Stimulated activated CD8-positive, alpha-beta memory T cell treated with anti-CD3 and anti-CD28 coated beads, Interleukin-4, amount 100 ng/mL, for 48 hours (primary cell): ENCODE measurements around the gene TRABD2A.
A peak's percentile ranks its signal among the peaks of the same experiment; 100 is the strongest.
"Not testable (repeated sequence)": the region's sequence is repeated elsewhere in the genome, so short reads cannot be mapped to it uniquely, and the experiment has no call there.

Experiments used
- DNase-seq: peaks from one replicate; pipeline ENCODE4 v3.0.0-alpha.2; 2020

Gene TRABD2A, protein sequence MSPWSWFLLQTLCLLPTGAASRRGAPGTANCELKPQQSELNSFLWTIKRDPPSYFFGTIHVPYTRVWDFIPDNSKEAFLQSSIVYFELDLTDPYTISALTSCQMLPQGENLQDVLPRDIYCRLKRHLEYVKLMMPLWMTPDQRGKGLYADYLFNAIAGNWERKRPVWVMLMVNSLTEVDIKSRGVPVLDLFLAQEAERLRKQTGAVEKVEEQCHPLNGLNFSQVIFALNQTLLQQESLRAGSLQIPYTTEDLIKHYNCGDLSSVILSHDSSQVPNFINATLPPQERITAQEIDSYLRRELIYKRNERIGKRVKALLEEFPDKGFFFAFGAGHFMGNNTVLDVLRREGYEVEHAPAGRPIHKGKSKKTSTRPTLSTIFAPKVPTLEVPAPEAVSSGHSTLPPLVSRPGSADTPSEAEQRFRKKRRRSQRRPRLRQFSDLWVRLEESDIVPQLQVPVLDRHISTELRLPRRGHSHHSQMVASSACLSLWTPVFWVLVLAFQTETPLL

GRCh38 chr2:84880645-84881521 lies at the start of gene TRABD2A:
TRABD2A (minus strand) TSS chr2:84881084; CDS start chr2:84881039, 45 bp downstream.
- DNase-seq: peak; percentile 77

DNA sequence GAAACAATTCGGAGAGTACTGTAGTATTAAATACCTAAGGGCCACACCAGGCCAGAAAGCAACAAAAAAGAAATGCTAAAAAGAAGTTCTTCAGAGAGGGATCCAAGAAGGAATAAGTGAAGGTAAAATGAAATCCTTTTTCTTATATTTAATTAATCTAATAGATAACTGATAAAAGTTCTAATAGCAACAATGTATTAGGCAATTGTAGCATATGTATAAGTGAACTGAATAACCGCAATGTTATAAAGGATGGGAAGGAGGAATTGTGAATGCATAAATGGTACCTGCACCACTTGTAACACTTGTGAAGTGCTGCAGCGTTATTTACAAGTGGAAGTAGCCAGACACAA lies 46.4 kb upstream of the TRABD2A start:
- DNase-seq: no peak

GRCh38 chr2:84925724-84926376 lies 45.0 kb upstream of the TRABD2A start:
- DNase-seq: peak; percentile 100

DNA sequence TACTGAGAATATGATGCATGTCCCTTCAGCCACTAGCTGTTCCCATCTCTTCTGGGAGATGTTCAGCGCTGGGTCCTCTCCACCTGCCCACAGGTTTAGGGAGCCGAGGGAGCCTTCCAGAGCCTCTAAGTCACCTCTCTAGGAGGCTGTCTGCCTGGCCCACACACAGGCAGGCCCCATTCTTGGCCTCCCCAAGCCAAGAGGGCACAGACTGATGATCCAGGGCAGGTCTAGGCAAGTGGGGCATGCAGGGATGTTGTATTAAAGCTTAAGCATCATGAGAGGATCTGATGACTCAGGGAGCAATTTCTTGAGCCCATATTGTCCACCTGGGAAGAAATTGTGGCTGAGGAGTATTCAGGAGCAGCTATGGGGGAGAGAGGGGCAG lies 44.4 kb upstream of the TRABD2A start:
- peak; percentile 42 for DNase-seq

DNA sequence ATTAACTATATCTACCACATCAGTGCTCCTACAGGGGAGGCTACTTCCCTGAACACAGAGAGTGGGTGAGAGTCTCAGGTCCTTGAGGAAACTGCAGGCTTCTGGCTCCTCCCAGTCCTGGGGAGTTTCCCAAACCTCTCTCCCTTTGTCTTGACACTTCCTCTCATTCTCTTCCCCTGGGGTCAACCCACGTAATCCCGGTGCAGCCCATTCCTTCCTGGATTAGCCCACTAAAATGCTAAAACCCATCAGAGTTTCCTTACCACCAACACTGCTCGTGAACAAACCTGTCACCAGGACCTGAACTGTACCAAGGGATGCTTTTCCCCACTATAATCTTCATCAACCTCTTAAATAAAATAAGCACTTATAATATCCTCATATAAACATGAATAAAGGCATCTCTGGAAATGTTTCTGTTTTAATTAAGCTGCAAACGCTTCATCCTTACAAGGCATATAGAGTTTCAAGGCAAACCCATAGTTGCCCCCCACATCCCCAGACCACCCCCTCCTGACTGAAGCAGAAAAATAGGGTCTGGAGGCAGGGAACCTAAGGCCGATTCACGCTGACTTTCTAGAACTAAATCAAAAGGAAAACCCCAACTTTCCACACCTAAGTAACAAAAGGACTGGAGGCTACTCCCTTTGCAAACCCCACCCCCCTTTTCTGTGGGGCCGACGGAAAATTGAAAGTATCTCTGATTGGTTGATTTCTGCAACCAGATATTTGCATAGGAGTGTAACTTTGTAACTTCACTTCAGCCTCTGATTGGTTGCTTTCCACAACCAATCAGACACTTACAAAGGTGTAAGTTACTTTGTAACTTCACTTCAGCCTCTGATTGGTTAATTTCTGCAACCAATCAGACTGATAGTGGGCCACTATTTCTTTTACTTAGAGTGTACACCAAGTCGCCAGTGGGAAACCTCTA lies 43.6 kb upstream of the TRABD2A start:
- DNase-seq: peak; percentile 66

GRCh38 chr2:84923009-84923408 lies 42.1 kb upstream of the TRABD2A start:
- DNase-seq: peak; percentile 8

DNA sequence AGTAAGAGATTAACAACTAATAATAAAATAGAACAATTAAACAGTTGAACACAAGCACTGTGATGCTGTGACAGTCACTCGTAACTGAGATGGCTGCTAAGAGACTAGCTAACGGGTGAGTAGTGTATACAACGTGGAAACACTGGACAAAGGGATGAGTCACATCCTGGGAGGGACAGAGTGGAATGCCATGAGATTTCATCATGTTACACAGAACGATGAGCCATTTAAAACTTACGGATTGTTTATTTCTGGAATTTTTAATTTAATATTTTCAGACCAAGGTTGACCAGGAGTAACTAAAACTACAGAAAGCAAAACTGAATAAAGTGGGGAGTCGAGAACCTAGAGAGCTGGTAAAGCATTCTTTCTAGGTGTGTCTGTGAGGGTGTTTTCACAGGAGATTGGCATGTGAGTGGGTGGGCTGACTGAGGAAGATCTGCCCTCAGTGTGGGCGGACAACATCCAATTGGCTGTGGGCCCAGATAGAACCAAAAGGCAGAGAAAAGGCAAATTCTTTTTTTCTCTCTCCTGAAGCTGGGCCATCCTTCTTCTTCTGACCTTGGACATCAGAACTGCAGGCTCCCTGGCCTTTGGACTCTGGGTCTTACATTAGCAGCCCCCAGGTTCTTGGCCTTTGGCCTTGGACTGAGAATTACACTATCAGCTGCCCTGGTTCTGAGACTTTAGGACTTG lies 39.1 kb upstream of the TRABD2A start:
- peak; percentile 66 for DNase-seq

DNA sequence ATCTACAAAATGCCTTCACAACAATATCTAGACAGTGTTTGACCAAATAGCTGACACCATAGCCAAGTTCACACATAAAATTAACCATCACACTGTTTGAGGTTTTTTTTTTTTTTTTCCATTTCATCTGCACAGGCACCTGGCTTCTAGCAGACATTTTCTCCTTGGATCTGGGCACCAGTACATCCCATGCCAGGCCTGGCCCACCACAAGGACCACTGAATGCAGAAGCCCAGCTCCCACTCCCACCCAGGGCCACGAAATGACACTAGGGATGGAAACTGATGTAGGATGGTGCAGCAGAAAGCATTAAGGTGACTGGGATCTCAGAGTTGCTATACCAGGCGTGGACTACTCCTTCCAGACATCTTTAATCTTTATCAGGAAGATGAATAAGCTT lies 37.5 kb upstream of the TRABD2A start:
- DNase-seq: no peak

DNA sequence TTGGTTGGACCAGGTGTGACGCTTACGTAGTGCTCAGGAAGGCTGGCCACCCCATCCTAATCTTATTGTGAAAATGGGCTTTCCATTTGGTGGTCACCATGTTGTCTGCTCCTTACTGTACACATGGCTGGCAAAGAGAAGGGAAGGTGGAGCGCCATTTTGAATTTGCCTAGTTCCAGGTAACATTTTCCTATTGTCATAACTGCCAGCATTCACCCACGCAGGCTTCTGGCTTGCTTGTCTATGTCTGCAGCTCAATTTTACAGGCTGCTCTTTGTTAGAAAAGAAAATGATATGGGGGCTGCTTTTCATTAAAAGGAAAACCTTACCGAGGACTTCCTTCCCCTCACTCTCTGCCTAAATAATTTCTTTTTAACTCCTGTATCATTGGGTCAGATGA lies 36.9 kb upstream of the TRABD2A start:
- DNase-seq: not testable (repeated sequence)

- not testable (repeated sequence) for DNase-seq
Measured at GRCh38 chr2:84915675-84916074, 34.8 kb upstream of the TRABD2A start.

GRCh38 chr2:84914334-84914733 lies 33.5 kb upstream of the TRABD2A start:
- DNase-seq: no peak

- no peak for DNase-seq
Measured at GRCh38 chr2:84912984-84913383, 32.1 kb upstream of the TRABD2A start.

DNA sequence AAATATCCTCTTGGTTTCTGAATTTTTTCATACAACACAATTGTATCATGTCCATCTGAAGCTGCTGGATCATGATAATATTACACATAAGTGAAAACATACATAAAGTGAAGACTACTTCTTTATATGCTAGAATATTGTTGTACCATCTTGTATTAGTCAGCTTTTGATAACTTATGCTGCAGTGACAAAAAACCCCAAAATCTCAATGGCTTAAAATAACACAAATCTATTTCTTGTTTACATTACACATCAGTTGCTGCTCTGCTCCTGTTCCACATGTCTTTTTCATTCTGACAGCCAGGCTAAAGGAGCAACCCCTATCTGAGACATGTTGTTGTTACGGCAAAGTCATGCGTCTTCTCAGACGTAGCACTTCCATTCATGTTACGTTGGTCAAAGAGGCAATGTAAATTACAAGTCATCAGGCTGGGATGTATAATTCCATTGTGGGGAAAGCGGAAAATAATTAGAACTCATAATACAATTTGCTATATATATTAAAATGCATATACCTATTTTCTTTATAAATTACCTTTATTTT lies 30.3 kb upstream of the TRABD2A start:
- DNase-seq: peak; percentile 12

DNA sequence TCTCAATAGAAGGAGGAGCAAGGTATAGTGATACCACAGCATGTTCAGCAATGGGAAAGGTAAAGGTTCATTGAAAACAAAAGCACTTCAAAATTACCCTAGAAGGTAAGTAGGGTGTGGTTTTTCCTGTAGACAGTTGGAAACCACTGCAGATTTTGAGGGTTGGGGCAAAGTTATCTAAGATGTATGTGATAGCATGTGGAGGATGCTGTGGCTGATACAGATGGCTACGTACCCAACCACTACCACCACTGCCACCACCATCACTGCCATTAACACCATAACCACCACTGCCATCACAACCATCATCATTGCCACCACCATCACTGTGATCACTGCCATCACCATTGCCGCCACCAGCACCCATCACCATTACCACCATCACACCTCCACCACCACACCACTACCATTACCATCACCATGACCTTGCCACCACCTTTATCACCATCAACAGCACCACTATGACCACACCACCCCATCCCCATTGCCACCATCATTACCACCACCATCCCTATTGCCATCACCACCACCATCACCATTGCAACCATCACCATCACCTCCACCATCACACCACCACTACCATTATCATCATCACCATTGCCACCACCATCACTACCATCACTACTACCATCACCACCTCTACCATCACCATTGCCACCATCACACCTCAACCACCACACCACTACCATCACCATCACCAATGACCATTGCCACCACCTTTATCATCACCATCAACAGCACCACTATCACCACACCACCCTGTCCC lies 28.2 kb upstream of the TRABD2A start:
- DNase-seq: peak; percentile 52

GRCh38 chr2:84906900-84907714 lies 26.2 kb upstream of the TRABD2A start:
- DNase-seq: peak; percentile 57

GRCh38 chr2:84906108-84906899 lies 25.4 kb upstream of the TRABD2A start:
- peak; percentile 76 for DNase-seq

DNA sequence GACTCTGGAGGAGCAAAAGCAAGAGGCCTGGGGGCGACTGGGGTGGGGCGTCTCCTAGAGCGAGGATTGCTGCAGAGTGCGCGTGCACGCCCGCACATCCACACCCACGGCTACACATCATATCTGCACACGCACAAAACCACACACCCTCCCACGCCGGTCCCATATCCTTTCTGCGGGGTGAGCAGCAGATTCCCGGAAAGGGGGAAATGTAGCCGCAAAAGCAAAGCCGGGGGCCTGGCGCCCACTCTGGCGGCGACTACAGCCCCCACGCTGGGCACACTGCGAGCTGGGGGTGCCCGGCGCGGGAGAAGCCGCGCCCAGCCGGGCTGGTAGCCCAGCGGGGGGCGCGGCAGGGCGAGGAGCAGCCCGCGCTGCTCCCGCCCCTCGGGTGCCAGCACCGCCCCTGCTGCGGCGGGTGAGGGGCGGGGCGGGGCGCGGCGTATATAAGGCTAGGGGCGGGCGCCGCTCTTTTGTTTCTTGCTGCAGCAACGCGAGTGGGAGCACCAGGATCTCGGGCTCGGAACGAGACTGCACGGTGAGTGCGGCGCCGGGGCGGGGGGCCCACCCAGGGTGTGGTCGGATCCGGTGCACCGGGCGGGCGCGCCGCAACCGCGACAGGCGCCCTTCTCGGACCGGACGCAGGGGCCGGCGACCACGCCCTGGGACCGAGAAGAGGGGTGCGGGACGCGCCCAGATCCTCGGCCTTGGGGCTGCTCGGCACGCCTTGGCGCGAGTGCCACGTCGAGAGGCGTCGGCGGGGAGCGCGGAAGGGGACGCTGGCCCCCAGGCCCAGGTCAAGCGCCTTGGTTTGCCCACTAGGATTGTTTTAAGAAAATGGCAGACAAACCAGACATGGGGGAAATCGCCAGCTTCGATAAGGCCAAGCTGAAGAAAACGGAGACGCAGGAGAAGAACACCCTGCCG lies 24.6 kb upstream of the TRABD2A start, which contains the start of gene TMSB10:
Gene TMSB10 (plus strand): TSS at position 476 of the 927 bp plus-strand sequence.
- DNase-seq: peak; percentile 89
